Astrocyte (in vitro differentiated cells and primary cell): ENCODE measurements around the gene DQX1. TPM values are rescaled to one million over a fixed set of nuclear protein-coding genes. Genes with fewer than 3 reads are reported as not detected.

ENCODE experiments used
- DNase-seq: peaks from one replicate; pipeline ENCODE4 v3.0.0-alpha.2; 2010; ENCODE audit warnings: low read depth
- FAIRE-seq: peaks from 2 replicates; lab custom pipeline; 2011; peaks lifted over from hg19 to GRCh38; lab: Jason Lieb, UNC
- H2AFZ ChIP-seq: 2 replicates; pipeline ENCODE4 v1.6.0; 2012; ENCODE audit warnings: low read depth, low read length, inconsistent platforms
- H3K27ac ChIP-seq: 2 replicates; pipeline ENCODE4 v1.5.1; 2011; ENCODE audit warnings: low read depth, low read length, inconsistent platforms
- H3K27me3 ChIP-seq: 2 replicates; pipeline ENCODE4 v1.6.0; 2011; ENCODE audit warnings: low read length, inconsistent platforms; ENCODE audit not compliant: insufficient read depth
- H3K36me3 ChIP-seq: 2 replicates; pipeline ENCODE4 v1.5.1; 2011; ENCODE audit warnings: low read length, inconsistent platforms; ENCODE audit not compliant: insufficient read depth
- H3K4me1 ChIP-seq: 2 replicates; pipeline ENCODE4 v1.5.1; 2011; ENCODE audit warnings: low read length, inconsistent platforms; ENCODE audit not compliant: insufficient read depth
- H3K4me2 ChIP-seq: 2 replicates; pipeline ENCODE4 v1.6.0; 2012; ENCODE audit warnings: low read length, inconsistent platforms
- H3K4me3 ChIP-seq: 2 replicates; pipeline ENCODE4 v1.5.1; 2011; ENCODE audit warnings: low read depth, mild to moderate bottlenecking, low read length, inconsistent platforms; ENCODE audit not compliant: insufficient read depth
- H3K79me2 ChIP-seq: 2 replicates; pipeline ENCODE4 v1.6.0; 2012; ENCODE audit warnings: mild to moderate bottlenecking, low read length, inconsistent platforms; ENCODE audit not compliant: insufficient read depth
- H3K9ac ChIP-seq: 2 replicates; pipeline ENCODE4 v1.6.0; 2012; ENCODE audit warnings: mild to moderate bottlenecking, low read length, inconsistent platforms
- H3K9me3 ChIP-seq: 2 replicates; pipeline ENCODE4 v1.5.1; 2012; ENCODE audit warnings: low read depth, mild to moderate bottlenecking, low read length, inconsistent platforms; ENCODE audit not compliant: insufficient read depth
- H4K20me1 ChIP-seq: 2 replicates; pipeline ENCODE4 v1.6.0; 2012; ENCODE audit warnings: low read length, inconsistent platforms; ENCODE audit not compliant: insufficient read depth
- H3K27ac Mint-ChIP-seq: one replicate; pipeline ENCODE4 v1.8.0; 2021; ENCODE audit warnings: mild to moderate bottlenecking, mixed read lengths; ENCODE audit not compliant: unreplicated experiment
- H3K27me3 Mint-ChIP-seq: one replicate; pipeline ENCODE4 v1.8.0; 2021; ENCODE audit warnings: low read depth, mixed read lengths; ENCODE audit not compliant: unreplicated experiment
- H3K36me3 Mint-ChIP-seq: one replicate; pipeline ENCODE4 v1.8.0; 2021; ENCODE audit warnings: low read depth, mixed read lengths; ENCODE audit not compliant: unreplicated experiment
- H3K4me1 Mint-ChIP-seq: one replicate; pipeline ENCODE4 v1.8.0; 2021; ENCODE audit warnings: low read depth, mixed read lengths; ENCODE audit not compliant: unreplicated experiment
- H3K4me3 Mint-ChIP-seq: one replicate; pipeline ENCODE4 v1.8.0; 2021; ENCODE audit warnings: mild to moderate bottlenecking, moderate library complexity, mixed read lengths; ENCODE audit not compliant: unreplicated experiment
- H3K9me3 Mint-ChIP-seq: one replicate; pipeline ENCODE4 v1.8.0; 2021; ENCODE audit warnings: mild to moderate bottlenecking, mixed read lengths; ENCODE audit not compliant: unreplicated experiment
- EZH2 ChIP-seq: IDR thresholded peaks from 2 replicates; pipeline ENCODE4 v1.6.1; 2012; ENCODE audit warnings: mild to moderate bottlenecking, low read length, inconsistent platforms; ENCODE audit not compliant: insufficient read depth
- total RNA-seq: library from RNA; stranded (reverse); gene quantifications from 2 replicates; pipeline ENCODE4 v1.2.1, GENCODE V29; 2021
- TF ChIP-seq, protein P1 (sequence below): IDR thresholded peaks from 2 replicates; pipeline ENCODE4 v1.5.1; 2011; ENCODE audit warnings: low read depth, mild to moderate bottlenecking, inconsistent platforms, low read length, moderate library complexity; ENCODE audit not compliant: insufficient read depth

The DQX1 gene
- total RNA-seq, 1 donor from 2014 or later, result 0.73 TPM

DNA sequence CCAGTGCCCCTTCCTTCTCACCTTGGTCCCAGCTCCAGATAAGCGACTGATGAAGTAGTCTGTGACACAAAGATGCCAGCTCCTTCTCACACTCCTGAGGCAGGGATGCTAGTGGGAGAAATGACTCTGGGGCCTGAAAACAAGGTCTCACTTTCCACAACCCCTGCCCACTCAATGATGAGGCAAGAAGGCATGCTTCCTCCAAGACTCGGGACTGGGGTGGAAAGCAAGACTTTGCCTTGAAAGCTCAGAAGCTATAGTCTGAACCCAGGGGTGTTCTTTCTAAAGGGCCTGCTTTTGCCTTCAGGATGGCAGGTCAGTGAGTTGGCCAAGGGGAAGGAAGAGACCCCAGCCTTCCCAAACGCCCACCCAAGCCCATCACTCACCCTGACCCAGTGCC, 44.6 kb downstream of the DQX1 start:
- peaks cover 15% of the 10 kb centered on the region for H3K4me1 ChIP-seq
- H3K27me3 Mint-ChIP-seq, result no peaks in the 10 kb centered on the region
- peaks cover 37% of the 10 kb centered on the region for H3K79me2 ChIP-seq
- peaks cover 13% of the 10 kb centered on the region for H4K20me1 ChIP-seq
- FAIRE-seq (no peak), DNase-seq (no peak)
- H3K27ac Mint-ChIP-seq, result no peak overlapping the region
- no peak overlapping the region for H3K27ac ChIP-seq
- peak overlapping the region; percentile 97 for H3K4me3 ChIP-seq
- H3K36me3 Mint-ChIP-seq, result peaks cover 6% of the 10 kb centered on the region
- H2AFZ ChIP-seq, result peak overlapping the region; percentile 95
- H3K9ac ChIP-seq, result peak overlapping the region; percentile 88
- peak overlapping the region; percentile 97 for H3K4me2 ChIP-seq
- no peaks in the 10 kb centered on the region for H3K9me3 Mint-ChIP-seq
- H3K27me3 ChIP-seq, result no peaks in the 10 kb centered on the region
- H3K9me3 ChIP-seq, result no peaks in the 10 kb centered on the region
- no peak for TF ChIP-seq EZH2
- TF ChIP-seq, protein P1, sequence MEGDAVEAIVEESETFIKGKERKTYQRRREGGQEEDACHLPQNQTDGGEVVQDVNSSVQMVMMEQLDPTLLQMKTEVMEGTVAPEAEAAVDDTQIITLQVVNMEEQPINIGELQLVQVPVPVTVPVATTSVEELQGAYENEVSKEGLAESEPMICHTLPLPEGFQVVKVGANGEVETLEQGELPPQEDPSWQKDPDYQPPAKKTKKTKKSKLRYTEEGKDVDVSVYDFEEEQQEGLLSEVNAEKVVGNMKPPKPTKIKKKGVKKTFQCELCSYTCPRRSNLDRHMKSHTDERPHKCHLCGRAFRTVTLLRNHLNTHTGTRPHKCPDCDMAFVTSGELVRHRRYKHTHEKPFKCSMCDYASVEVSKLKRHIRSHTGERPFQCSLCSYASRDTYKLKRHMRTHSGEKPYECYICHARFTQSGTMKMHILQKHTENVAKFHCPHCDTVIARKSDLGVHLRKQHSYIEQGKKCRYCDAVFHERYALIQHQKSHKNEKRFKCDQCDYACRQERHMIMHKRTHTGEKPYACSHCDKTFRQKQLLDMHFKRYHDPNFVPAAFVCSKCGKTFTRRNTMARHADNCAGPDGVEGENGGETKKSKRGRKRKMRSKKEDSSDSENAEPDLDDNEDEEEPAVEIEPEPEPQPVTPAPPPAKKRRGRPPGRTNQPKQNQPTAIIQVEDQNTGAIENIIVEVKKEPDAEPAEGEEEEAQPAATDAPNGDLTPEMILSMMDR, result no peak
- H3K4me1 Mint-ChIP-seq, result peaks cover 3% of the 10 kb centered on the region
- peaks cover 3% of the 10 kb centered on the region for H3K36me3 ChIP-seq
- H3K4me3 Mint-ChIP-seq, result peak overlapping the region; percentile 98

DNA sequence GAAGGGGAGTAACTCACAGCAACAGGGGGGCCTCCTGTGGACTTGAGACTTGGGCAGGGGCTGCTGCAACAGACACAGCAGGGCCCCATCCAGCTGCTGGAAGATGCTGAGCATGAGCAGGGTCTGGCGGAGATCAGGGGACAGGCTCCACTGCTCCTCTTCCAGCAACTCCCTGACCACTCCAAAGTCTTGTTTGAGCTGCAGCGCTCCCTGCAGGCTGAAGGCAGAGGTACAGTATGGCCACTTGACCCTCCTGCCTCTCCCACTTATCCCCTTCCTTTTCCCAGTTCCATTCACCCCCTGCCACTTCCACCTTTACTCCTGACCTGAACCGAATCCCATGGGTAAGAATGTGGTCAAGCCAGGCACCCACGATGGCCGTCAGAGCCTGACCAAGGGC, 51.1 kb downstream of the DQX1 start:
- H3K27ac Mint-ChIP-seq, result no peak overlapping the region
- peaks cover 10% of the 10 kb centered on the region for H3K36me3 ChIP-seq
- H3K9me3 ChIP-seq, result no peaks in the 10 kb centered on the region
- H3K36me3 Mint-ChIP-seq, result peaks cover 15% of the 10 kb centered on the region
- H2AFZ ChIP-seq, result no peak overlapping the region
- no peak overlapping the region for H3K27ac ChIP-seq
- FAIRE-seq (no peak), DNase-seq (no peak)
- H3K4me2 ChIP-seq, result no peak overlapping the region
- no peaks in the 10 kb centered on the region for H3K27me3 Mint-ChIP-seq
- no peaks in the 10 kb centered on the region for H3K9me3 Mint-ChIP-seq
- H3K27me3 ChIP-seq, result no peaks in the 10 kb centered on the region
- H3K4me1 Mint-ChIP-seq, result peaks cover 7% of the 10 kb centered on the region
- H3K4me3 Mint-ChIP-seq, result peak overlapping the region; percentile 37
- H3K79me2 ChIP-seq, result peaks cover 8% of the 10 kb centered on the region
- H3K9ac ChIP-seq, result no peak overlapping the region
- peaks cover 15% of the 10 kb centered on the region for H3K4me1 ChIP-seq
- no peaks in the 10 kb centered on the region for H4K20me1 ChIP-seq
- TF ChIP-seq, protein P1, result no peak
- no peak for TF ChIP-seq EZH2
- no peak overlapping the region for H3K4me3 ChIP-seq

DNA sequence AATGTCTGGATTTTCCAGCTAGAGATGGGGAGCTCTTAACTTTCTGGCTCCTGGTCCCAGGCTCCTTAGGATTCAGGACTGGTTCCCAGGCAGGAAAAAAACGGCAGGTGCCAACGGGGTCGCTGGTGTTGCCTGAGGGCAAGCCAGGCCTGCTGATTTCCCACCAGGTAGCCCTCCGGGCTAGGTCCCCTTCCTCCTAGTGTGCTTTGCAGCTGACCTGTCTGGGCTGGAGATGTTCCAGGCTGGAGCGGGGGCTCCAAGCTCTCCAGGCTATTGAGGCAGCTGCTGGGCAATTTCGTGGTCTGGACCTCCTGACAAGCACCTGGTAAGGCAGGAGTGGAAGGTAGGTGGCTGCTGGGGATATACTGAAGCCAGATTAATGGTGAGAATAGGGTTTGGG, 51.5 kb downstream of the DQX1 start:
- no peaks in the 10 kb centered on the region for H3K9me3 ChIP-seq
- no peak overlapping the region for H3K4me3 ChIP-seq
- peak overlapping the region; percentile 40 for H3K4me3 Mint-ChIP-seq
- peaks cover 7% of the 10 kb centered on the region for H3K36me3 ChIP-seq
- DNase-seq, result no peak
- TF ChIP-seq, protein P1, result no peak
- no peak for TF ChIP-seq EZH2
- no peak overlapping the region for H3K27ac ChIP-seq
- H3K36me3 Mint-ChIP-seq, result peaks cover 15% of the 10 kb centered on the region
- no peaks in the 10 kb centered on the region for H3K9me3 Mint-ChIP-seq
- H4K20me1 ChIP-seq, result no peaks in the 10 kb centered on the region
- no peak overlapping the region for H3K4me2 ChIP-seq
- no peaks in the 10 kb centered on the region for H3K27me3 Mint-ChIP-seq
- H3K4me1 ChIP-seq, result peaks cover 15% of the 10 kb centered on the region
- no peak for FAIRE-seq
- no peak overlapping the region for H2AFZ ChIP-seq
- H3K4me1 Mint-ChIP-seq, result peaks cover 7% of the 10 kb centered on the region
- peaks cover 4% of the 10 kb centered on the region for H3K79me2 ChIP-seq
- H3K27ac Mint-ChIP-seq, result no peak overlapping the region
- no peaks in the 10 kb centered on the region for H3K27me3 ChIP-seq
- H3K9ac ChIP-seq, result no peak overlapping the region
